NCI-H345 (cell line): ENCODE measurements around the gene OCA2.
"Not testable (repeated sequence)": the region's sequence is repeated elsewhere in the genome, so short reads cannot be mapped to it uniquely, and the experiment has no call there.

Experiments used
- DNase-seq: peaks from one replicate; lab custom pipeline; 2025; lab: John Stamatoyannopoulos, UW

The OCA2 gene

DNA sequence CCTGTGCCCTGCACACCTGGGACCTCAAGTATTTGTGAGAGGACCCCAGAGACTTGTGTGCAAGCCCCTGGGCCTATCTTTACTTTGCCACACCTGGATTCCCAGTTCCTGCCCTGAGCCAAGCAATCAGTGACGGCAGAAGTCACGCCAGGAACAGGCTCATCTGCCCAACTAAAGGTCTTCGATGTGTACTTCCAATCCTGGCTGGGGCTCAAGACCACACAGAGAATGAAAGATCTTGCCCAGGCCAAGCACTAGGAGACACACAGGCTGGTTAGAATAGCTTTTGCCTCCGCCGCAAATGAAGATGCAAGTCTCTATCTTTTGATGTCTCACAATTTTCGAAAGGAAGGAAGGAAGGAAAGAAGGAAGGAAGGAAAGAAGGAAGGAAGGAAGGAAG lies 228.8 kb downstream of the OCA2 start:
- no peak for DNase-seq

GRCh38 chr15:27869697-27870281 lies 229.3 kb downstream of the OCA2 start:
- DNase-seq = no peak

- no peak for DNase-seq
These were observed 230.2 kb downstream of the OCA2 start for GRCh38 chr15:27868828-27869404.

DNA sequence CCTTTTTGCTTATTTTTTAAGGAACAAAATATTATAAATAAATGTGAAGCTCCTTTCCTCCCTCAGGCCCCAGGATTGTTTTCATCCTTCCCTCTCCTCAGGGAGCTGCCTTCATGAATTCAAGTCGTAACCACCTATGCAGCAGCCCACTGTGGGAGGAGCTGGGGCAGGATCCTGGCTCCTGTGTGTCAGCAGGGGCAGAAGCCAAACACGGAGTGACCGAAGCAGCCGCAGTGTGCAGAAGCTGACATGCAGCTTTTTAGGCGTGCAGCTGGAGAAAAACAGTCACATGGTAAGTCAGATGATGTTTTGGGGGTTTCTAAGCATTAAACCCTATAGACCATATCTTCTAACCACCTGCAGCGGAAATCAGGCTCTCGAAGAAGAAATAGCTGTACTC lies 231.3 kb downstream of the OCA2 start:
- no peak for DNase-seq

GRCh38 chr15:27866505-27867165 lies 232.5 kb downstream of the OCA2 start:
- DNase-seq = no peak

GRCh38 chr15:27865926-27866325 lies 233.2 kb downstream of the OCA2 start:
- DNase-seq = no peak

GRCh38 chr15:27865323-27865922 lies 233.7 kb downstream of the OCA2 start:
- peak; percentile 2 for DNase-seq

- no peak for DNase-seq
These were observed 234.4 kb downstream of the OCA2 start for GRCh38 chr15:27864719-27865118.

DNA sequence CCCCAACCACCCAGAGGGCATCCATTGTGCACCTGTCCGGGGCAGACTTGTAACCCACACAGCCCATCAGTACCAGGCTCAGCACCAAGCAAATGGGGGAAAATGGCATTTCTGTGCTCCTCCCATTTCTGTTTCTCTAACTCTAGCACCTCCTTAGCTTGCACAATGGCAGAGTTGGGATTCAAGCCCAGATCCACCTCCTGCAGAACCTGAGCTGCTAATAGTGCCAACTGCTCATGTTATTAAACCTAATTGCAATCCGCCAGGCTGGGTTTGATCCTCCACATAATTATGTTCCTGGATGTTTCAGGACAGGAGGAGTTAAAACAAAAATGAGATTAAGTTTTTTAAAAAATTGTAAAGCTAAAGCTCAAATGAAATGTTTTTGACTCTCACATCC lies 235.0 kb downstream of the OCA2 start:
- DNase-seq = no peak

GRCh38 chr15:27863000-27863399 lies 236.1 kb downstream of the OCA2 start:
- no peak for DNase-seq

- DNase-seq = no peak
These were observed 237.9 kb downstream of the OCA2 start for GRCh38 chr15:27861171-27861570.

GRCh38 chr15:27855137-27855536 lies 244.0 kb downstream of the OCA2 start:
- DNase-seq = no peak

GRCh38 chr15:27854601-27855000 lies 244.5 kb downstream of the OCA2 start:
- no peak for DNase-seq

GRCh38 chr15:27853624-27854455 lies 245.3 kb downstream of the OCA2 start:
- DNase-seq = no peak

DNA sequence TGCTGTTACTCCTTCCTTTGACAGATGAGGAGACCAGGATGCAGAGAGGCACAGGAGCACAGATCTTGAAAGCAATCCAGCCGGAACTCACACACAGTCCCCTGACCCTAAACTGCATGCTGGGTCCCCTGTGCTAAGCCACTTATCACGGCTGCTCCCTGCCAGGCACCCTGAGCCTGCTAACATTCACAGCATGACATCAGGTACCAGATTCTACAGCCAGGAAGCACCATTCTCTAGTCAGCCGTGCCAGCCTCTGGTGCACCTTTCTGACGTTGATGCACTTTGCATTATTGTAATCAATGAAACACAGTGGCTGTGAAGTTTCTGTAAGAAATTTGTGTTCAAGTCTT lies 247.3 kb downstream of the OCA2 start:
- DNase-seq = no peak

DNA sequence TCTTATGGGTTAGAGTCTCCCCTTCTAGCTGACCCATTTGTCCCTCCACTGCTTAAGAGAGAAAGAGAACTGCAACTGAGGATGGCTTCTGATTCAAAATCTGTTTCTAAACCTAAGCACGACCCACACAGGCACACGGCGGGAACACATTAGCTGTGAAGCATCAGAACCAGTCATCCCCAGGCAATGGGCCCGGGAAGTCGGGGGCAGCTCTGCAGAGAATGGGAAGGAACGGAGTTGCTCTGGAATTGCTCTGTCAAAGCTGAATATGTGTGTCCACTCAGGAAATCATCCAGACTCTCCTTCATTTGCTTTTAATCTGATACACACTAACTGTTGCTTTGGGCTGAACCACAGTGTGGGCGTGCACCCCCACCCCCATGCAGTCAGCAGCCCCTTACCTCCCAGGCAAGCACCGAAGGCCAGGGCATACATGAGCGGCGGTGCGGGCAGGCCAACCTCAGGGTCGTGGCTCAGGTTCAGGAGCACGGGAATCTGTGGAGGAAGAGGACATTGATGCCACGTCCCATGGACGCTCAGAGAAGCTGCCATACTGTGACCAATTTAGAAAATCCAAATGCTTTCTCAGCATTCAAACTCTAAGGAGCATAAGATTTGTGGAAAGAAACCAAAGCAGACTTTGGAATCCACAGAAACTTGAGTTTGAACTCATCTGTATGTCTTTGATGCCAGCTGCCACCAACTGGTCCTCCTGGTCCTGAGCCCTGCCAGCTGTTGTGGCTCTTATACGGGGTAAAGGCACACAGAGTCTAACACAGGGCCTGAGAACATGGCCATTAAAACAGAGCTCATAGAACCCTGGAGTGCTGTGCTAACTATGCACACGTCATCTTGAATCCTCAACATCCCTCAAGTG lies 247.9 kb downstream of the OCA2 start:
- no peak for DNase-seq

DNA sequence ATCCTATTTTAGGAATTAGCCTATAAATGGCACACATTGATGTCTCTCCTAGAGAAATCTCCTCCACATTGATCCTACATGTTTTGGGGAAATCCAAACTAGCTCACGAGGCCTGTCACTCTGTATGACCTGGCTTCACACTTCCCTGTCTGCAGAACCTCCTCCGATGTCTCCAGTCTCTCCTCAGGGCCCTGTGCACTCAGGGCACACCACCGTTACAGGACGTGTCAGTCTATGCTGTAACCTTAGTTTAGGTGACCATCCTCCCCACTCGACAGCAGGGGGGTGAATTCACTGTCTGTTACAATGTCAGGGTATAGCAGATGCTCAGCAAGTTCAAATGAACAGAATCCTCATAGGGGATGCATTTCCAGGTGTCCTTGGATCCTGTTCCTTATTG lies 249.1 kb downstream of the OCA2 start:
- no peak for DNase-seq

GRCh38 chr15:27848936-27849335 lies 250.2 kb downstream of the OCA2 start:
- DNase-seq = not testable (repeated sequence)

- DNase-seq = peak; percentile 70
These were observed 251.1 kb downstream of the OCA2 start for GRCh38 chr15:27847775-27848710.

- DNase-seq = no peak
These were observed 252.3 kb downstream of the OCA2 start for GRCh38 chr15:27846722-27847395.
